ENCODE data around the gene YY1AP1.

- TF ChIP-seq, protein P1, sequence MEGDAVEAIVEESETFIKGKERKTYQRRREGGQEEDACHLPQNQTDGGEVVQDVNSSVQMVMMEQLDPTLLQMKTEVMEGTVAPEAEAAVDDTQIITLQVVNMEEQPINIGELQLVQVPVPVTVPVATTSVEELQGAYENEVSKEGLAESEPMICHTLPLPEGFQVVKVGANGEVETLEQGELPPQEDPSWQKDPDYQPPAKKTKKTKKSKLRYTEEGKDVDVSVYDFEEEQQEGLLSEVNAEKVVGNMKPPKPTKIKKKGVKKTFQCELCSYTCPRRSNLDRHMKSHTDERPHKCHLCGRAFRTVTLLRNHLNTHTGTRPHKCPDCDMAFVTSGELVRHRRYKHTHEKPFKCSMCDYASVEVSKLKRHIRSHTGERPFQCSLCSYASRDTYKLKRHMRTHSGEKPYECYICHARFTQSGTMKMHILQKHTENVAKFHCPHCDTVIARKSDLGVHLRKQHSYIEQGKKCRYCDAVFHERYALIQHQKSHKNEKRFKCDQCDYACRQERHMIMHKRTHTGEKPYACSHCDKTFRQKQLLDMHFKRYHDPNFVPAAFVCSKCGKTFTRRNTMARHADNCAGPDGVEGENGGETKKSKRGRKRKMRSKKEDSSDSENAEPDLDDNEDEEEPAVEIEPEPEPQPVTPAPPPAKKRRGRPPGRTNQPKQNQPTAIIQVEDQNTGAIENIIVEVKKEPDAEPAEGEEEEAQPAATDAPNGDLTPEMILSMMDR (IDR thresholded peaks at IDR 0.05), result no peak
- no peak for TF ChIP-seq POLR2A (IDR thresholded peaks at IDR 0.05)
- TF ChIP-seq POLR2AphosphoS5 (IDR thresholded peaks at IDR 0.05), result no peak
Measured at GRCh38 chr1:155719703-155720102, 31.1 kb upstream of the YY1AP1 start.
